ENCODE results near the gene PDXP.

Gene PDXP

GRCh38 chr22:37697538-37697835 lies 39.0 kb downstream of the PDXP start:
- DNase-seq, result no peak

GRCh38 chr22:37701141-37701786 lies 42.7 kb downstream of the PDXP start:
- DNase-seq, result no peak

- DNase-seq, result no peak
These were observed 45.4 kb downstream of the PDXP start for GRCh38 chr22:37703906-37704305.

GRCh38 chr22:37704645-37705044 lies 46.1 kb downstream of the PDXP start:
- DNase-seq, result no peak

- no peak for DNase-seq
These were observed 46.7 kb downstream of the PDXP start for GRCh38 chr22:37705205-37705604.

GRCh38 chr22:37708580-37709444 lies 50.3 kb downstream of the PDXP start:
- DNase-seq, result no peak

GRCh38 chr22:37709445-37709765 lies 50.9 kb downstream of the PDXP start:
- DNase-seq, result no peak

- no peak for DNase-seq
These were observed 52.2 kb downstream of the PDXP start for GRCh38 chr22:37710675-37711074.

GRCh38 chr22:37711490-37711889 lies 53.0 kb downstream of the PDXP start:
- no peak for DNase-seq

GRCh38 chr22:37713761-37714160 lies 55.2 kb downstream of the PDXP start:
- no peak for DNase-seq

- DNase-seq, result no peak
These were observed 56.1 kb downstream of the PDXP start for GRCh38 chr22:37714634-37715033.

GRCh38 chr22:37715760-37716159 lies 57.2 kb downstream of the PDXP start:
- DNase-seq, result no peak
